DMS153 (cell line): Measurements from ENCODE around the gene PDXDC1.
"Not testable (repeated sequence)": the region's sequence is repeated elsewhere in the genome, so short reads cannot be mapped to it uniquely, and the experiment has no call there.

Experiments used
- DNase-seq: peaks from one replicate; lab custom pipeline; 2025; lab: John Stamatoyannopoulos, UW

PDXDC1 gene

GRCh38 chr16:14971621-14972228 lies 3.1 kb upstream of the PDXDC1 start:
- DNase-seq = not testable (repeated sequence)

- DNase-seq = not testable (repeated sequence)
Observed at GRCh38 chr16:14973785-14974322, 972 bp upstream of the PDXDC1 start.

DNA sequence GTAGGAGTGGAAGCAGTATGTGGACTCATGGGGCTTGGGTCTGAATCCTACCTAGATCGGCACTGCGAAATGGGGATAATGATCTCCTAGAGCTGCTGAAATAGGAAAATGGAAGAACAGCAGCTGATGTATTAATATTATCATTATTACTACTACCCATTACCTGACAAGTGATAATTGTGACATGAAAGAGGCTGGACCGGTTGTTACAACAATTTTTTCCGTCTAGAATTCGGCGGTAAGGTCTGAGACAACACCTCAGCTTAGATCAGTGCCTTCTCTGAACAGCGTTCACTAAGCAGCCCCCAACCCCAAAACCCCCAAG lies 533 bp upstream of the PDXDC1 start:
- DNase-seq = not testable (repeated sequence)

GRCh38 chr16:14975418-14976194 lies 780 bp downstream of the PDXDC1 start:
- not testable (repeated sequence) for DNase-seq

- not testable (repeated sequence) for DNase-seq
Observed at GRCh38 chr16:14976971-14977736, 2.3 kb downstream of the PDXDC1 start.

- not testable (repeated sequence) for DNase-seq
Observed at GRCh38 chr16:14978281-14978680, 3.5 kb downstream of the PDXDC1 start.

DNA sequence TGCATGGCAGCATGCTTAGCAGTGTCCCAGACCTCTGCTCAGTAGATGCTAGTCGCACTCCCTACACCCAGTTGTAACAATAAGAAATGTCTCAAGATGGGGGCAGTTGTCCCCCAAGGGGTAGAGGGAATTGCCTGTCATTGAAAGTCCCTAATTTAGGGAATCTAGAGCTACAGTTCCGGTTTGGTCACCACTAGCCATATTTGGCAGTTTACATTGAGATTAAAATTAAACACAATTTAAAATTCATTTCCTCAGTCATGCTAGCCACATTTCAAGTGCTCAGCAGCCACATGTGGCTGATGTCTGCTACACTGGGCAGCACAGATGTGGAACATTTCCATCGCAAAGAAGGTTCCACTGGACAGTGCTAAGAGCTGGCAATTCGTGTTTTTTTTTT lies 4.1 kb downstream of the PDXDC1 start:
- not testable (repeated sequence) for DNase-seq

DNA sequence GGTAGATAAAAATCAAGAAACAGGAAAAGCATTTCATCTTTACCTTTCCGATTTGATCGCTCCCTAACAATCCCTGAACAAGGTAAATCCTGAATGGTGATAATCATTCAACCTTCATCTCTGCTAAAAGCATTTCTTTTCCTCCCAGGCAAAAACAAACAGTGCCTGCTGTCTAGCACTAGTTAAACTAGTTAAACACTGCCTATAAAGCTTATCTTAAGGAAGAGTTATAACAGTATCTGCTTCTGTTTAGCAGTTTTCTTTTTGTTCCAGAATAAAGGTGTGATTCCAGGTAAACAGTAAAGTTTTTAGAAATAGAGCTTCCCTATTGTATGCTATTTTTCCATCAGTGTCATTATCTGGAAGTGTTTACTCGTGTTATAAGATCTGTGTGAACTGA lies 6.4 kb downstream of the PDXDC1 start:
- DNase-seq = peak; percentile 50

DNA sequence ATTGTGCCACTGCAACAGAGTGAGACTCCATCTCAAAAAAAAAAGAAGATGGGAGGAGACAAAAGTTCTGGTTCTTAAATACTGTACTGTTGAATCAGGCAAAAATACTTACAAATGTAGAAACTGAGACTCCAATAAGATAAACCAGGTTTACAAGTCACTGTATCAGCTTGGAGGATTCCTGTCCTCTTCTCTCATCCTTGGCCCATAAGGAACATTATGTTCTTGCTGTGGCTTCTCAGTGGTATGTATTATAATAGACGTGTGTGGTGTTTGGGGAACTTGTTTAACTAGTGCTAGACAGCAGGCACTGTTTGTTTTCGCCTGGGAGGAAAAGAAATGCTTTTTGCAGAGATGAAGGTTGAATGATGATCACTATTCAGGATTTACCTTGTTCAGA lies 7.7 kb downstream of the PDXDC1 start:
- not testable (repeated sequence) for DNase-seq

DNA sequence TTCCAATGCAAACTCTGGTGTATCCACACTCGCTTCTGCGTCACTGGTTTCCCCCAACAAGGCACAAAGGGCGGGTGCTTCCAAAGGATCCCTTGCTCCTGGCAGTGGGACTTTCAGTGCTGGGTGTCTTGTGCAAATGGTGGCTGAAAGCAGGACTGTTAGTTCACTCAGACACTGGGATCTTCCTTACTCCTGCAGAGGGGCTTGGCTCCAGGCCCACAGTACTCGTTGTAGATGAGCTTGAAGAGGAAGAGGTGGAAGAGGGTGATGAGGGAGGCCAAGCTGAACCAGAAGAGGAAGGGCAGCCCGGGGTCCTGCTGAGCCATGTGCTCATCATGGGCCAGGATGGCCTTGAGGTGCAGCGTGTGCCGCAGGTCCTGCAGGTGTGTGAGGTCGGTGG lies 13.3 kb downstream of the PDXDC1 start:
- DNase-seq = not testable (repeated sequence)

- DNase-seq = not testable (repeated sequence)
Observed at GRCh38 chr16:14988661-14989191, 13.9 kb downstream of the PDXDC1 start.

GRCh38 chr16:14989291-14990281 lies 14.8 kb downstream of the PDXDC1 start:
- DNase-seq = not testable (repeated sequence)

DNA sequence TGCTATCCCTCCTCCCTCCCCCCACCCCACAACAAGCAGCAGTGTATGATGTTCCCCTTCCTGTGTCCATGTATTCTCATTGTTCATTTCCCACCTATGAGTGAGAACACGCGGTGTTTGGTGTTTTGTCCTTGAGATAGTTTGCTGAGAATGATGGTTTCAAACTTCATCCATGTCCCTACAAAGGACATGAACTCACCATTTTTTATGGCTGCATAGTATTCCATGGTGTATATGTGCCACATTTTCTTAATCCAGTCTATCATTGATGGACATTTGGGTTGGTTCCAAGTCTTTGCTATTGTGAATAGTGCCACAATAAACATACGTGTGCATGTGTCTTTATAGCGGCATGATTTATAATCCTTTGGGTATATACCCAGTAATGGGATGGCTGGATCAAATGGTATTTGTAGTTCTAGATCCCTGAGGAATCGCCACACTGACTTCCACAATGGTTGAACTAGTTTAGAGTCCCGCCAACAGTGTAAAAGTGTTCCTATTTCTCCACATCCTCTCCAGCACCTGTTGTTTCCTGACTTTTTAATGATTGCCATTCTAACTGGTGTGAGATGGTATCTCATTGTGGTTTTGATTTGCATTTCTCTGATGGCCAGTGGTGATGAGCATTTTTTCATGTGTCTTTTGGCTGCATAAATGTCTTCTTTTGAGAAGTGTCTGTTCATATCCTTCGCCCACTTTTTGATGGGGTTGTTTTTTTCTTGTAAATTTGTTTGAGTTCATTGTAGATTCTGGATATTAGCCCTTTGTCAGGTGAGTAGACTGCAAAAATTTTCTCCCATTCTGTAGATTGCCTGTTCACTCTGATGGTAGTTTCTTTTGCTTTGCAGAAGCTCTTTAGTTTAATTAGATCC lies 18.7 kb downstream of the PDXDC1 start:
- DNase-seq = not testable (repeated sequence)

DNA sequence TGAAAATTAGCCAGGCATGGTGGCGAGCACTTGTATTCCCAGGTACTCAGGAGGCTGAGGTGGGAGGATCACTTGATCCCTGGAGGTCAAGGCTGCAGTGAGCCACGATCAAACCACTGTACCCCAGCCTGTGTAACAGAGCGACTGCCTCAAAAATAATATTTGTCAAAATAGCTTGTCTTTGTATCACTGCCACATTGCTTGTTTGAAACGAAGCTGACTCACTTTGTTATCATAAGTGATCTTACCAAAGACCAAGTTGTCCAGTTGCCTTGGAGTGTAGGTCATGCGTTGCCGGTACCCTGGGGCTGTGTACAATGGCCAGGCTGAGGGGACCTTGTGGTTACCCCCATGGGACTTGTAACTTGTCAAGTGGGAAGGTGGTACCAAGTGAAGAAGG lies 21.9 kb downstream of the PDXDC1 start:
- not testable (repeated sequence) for DNase-seq

DNA sequence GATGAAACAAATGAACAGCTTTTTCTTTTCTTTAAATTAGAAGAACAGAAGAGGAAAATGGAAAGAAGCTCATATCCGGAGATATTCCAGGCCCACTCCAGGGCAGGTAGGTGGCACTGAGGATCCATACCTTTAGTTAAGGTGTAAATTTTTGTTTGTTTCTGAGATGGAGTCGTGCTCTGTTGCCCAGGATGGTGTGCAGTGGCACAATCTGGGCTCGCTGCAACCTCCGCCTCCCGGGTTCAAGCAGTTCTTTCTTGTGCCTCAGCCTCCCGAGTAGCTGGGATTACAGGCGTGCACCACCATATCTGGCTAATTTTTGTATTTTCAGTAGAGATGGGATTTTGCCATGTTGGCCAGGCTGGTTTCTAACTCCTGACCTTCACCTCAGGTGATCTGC lies 23.5 kb downstream of the PDXDC1 start:
- not testable (repeated sequence) for DNase-seq

DNA sequence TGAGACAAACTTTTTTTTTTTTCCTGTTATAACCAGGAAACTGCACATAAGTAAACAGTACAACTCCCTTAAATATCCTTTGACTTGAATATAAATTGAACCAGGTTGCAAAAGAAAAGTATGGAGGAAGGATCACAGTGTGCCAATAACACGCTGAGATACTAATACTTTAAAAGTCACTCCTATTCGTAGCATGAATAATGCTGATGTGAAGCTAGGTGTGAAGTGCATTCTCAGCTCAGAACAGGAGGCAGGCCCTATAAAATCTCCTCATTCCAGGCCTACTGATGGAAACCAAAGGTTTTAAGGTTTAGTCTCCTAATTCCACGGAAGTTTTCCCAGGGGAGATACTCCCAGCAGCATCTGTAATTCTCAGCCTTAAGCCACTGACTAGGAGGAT lies 25.0 kb downstream of the PDXDC1 start:
- not testable (repeated sequence) for DNase-seq

DNA sequence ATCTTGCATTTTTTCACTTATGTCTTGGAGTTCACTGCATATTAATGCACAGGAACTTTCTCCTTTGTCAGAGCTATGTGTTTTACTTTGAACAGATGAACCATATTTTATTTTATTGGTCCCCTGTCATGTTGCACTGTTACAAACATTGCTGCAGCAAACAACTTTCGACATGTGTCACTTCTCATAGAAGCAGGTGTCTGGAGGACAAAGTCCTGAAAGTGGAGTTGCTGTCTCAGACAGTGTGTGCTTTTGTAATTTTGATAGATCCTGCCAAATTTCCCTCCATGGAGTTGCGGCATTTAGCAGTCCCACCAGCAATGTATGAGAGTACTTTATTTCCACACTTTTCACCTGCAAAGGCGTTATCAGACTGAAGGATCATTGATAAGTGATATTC lies 27.6 kb downstream of the PDXDC1 start:
- not testable (repeated sequence) for DNase-seq

DNA sequence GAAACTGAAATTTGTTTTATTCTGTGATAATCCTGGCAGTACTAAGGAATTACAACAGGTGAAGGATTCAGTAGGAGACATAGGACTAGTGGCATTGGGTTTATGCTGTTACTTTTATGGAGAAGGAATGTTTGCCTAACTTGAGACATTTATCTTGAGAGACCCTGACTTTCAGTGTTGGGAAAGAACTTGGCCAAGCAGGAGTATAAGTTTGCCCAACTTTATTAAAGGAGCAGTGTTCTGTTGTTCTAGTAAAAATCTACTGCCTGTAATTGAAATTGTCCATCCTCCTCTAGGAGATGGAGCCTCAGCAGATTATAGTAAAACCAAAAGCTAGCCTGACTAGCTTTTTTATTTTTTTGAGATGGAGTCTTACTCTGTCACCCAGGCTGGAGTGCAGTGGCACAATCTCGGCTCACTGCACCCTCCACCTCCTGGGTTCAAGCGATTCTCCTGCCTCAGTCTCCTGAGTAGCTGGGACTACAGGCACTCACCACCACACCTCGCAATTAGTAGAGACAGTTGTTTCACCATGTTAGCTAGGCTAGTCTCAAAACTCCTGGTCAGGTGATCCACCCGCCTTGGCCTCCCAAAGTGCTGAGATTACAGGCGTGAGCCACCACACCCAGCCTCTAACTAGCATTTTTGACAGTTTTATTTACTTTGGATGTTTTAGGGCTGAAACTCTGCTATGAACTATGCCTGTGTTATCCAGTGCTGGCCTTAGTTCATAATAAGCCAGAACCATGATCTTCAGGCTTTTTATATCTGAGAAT lies 30.7 kb downstream of the PDXDC1 start:
- DNase-seq = not testable (repeated sequence)

GRCh38 chr16:15008647-15009046 lies 33.8 kb downstream of the PDXDC1 start:
- not testable (repeated sequence) for DNase-seq
